Measurements from ENCODE around the gene RPL27. TPM values are rescaled to one million over a fixed set of nuclear protein-coding genes. Genes with fewer than 3 reads are reported as not detected.

RPL27 gene
- total and polyA plus RNA-seq, 2 donors (not counting 3 experiments of a cell fraction or from before 2014, with no cell fraction given): 1,014 to 2,467 TPM

DNA sequence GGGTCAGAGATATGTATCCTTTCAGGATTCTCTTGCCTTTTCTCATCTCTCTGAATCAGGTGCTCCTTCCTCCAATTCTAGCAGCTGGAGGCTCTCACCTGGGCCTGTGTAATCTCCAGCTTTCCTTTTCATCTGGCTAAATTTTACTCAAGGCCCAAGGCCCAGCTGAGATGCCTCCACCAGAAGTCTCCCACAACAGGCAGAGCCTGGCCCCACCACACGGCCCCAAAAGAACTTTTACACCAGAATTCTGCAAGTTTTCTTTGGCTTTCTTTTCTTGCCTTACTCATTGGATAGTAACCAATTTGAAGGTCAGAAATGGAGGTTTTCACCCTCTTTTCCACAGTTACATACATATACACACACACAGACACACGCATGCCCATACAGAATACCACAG, 41.4 kb downstream of the RPL27 start:
- Histone ChIP-seq H3K36me3 (ENCODE audit: control insufficient read depth in 2 of 2, extremely low read depth in 1 of 2, insufficient read depth in 2 of 2, low read length in 2 of 2) (no peaks in the 10 kb centered on the region), H3K9me1 (replicated peaks; ENCODE audit: control insufficient read depth, extremely low read depth, insufficient read depth, low read length) (no peaks in the 10 kb centered on the region), H3K79me2 (ENCODE audit: control insufficient read depth, insufficient read depth, low read length) (no peaks in the 10 kb centered on the region), H2AFZ (ENCODE audit: low read depth, low read length) (no peak overlapping the region), H3K9ac (replicated peaks; ENCODE audit: extremely low read depth, insufficient read depth, low read length) (no peak overlapping the region), H3K27ac (ENCODE audit: insufficient read depth, low read depth, low read length) (no peak overlapping the region), H3K4me2 (ENCODE audit: insufficient read depth, low read length) (no peak overlapping the region), H3K4me1 (ENCODE audit: control insufficient read depth, extremely low read depth, insufficient read depth, low read length) (no peaks in the 10 kb centered on the region), H3K9me3 (replicated peaks; ENCODE audit: control insufficient read depth, insufficient read depth, low read length) (no peaks in the 10 kb centered on the region), H3K4me3 (replicated peaks in 1 of 3; ENCODE audit: insufficient read depth in 1 of 3, low read depth in 1 of 3, low read length in 3 of 3) (no peak overlapping the region), H4K20me1 (replicated peaks; ENCODE audit: control insufficient read depth, extremely low read depth, insufficient read depth, low read length) (no peaks in the 10 kb centered on the region), H3K27me3 (ENCODE audit: control insufficient read depth in 2 of 2, insufficient read depth in 2 of 2, low read length in 2 of 2) (no peaks in the 10 kb centered on the region)
- intact Hi-C loops (cut with micrococcal nuclease): no loop called here
- dilution Hi-C loops (cut with MboI; ENCODE audit: extremely low pct_ligation_motif_present, low sequenced_read_pairs): no loop called here
- FAIRE-seq (no peak), DNase-seq (ENCODE audit: low read depth, low spot score) (no peak)
- BruUV-seq (replicated peaks): no TSS peak
- ChIA-PET POLR2A (no interaction called here), CTCF (no interaction called here)
- no peak for TF ChIP-seq EZH2 (IDR thresholded peaks at IDR 0.05; ENCODE audit: borderline replicate concordance, low read depth, low read length, severe bottlenecking)
- TF ChIP-seq, protein P1, sequence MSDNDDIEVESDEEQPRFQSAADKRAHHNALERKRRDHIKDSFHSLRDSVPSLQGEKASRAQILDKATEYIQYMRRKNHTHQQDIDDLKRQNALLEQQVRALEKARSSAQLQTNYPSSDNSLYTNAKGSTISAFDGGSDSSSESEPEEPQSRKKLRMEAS (IDR thresholded peaks at IDR 0.05; ENCODE audit: insufficient read depth, insufficient read length): no peak
- TF ChIP-seq POLR2AphosphoS5 (IDR thresholded peaks at IDR 0.05; ENCODE audit: insufficient read depth, low read depth, low read length): no peak
- no peak for TF ChIP-seq GATA2 (IDR thresholded peaks at IDR 0.05; ENCODE audit: insufficient read depth, insufficient read length, low read depth, low read length)
- TF ChIP-seq POLR2A (IDR thresholded peaks at IDR 0.05; ENCODE audit: low read depth, low read length): no peak
- TF ChIP-seq MYC (IDR thresholded peaks at IDR 0.05; ENCODE audit: low read depth, low read length): no peak
- TF ChIP-seq, protein P2, sequence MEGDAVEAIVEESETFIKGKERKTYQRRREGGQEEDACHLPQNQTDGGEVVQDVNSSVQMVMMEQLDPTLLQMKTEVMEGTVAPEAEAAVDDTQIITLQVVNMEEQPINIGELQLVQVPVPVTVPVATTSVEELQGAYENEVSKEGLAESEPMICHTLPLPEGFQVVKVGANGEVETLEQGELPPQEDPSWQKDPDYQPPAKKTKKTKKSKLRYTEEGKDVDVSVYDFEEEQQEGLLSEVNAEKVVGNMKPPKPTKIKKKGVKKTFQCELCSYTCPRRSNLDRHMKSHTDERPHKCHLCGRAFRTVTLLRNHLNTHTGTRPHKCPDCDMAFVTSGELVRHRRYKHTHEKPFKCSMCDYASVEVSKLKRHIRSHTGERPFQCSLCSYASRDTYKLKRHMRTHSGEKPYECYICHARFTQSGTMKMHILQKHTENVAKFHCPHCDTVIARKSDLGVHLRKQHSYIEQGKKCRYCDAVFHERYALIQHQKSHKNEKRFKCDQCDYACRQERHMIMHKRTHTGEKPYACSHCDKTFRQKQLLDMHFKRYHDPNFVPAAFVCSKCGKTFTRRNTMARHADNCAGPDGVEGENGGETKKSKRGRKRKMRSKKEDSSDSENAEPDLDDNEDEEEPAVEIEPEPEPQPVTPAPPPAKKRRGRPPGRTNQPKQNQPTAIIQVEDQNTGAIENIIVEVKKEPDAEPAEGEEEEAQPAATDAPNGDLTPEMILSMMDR (IDR thresholded peaks at IDR 0.05; ENCODE audit: extremely low read depth in 1 of 2, insufficient read depth in 1 of 2, low read depth in 1 of 2, low read length in 2 of 2): no peak
- no peak for TF ChIP-seq FOS (IDR thresholded peaks at IDR 0.05; ENCODE audit: borderline replicate concordance, insufficient read depth, low read length)
- TF ChIP-seq JUN (IDR thresholded peaks at IDR 0.05; ENCODE audit: borderline replicate concordance, insufficient read depth, insufficient read length, low read depth): no peak

All from endothelial cell of umbilical vein (primary cell).